ENCODE data around the gene FABP1. TPM values are rescaled to one million over a fixed set of nuclear protein-coding genes. Genes with fewer than 3 reads are reported as not detected.

The FABP1 gene
- total and polyA plus RNA-seq, 9 donors = 0.46 to 1.9 (median 0.90) TPM; not detected in 5

DNA sequence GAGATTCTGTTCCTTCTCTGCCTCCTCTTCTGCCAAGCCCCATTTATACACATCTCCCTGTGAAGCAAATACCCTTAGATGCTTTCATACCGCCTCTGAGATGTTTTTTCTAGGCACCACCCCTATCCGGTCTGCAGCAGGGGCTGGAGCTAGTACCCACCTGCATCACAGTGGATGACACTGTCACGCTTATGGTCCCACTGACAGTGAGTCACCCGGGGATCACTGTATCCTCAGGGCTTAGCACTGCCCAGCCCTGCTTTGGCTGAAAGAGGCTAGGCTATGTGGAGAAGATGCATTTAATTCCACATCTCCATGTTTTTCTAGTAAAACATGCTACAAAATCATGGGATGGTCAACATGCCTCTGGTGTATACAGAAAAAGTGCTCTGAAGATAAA, 9.9 kb downstream of the FABP1 start:
- Histone ChIP-seq H3K36me3 (no peaks in the 10 kb centered on the region), H3K27me3 (no peaks in the 10 kb centered on the region), H3K27ac (no peak overlapping the region), H3K4me1 (ENCODE audit: insufficient read depth) (no peaks in the 10 kb centered on the region), H3K4me3 (no peak overlapping the region), H3K9me3 (no peaks in the 10 kb centered on the region)
- intact Hi-C loops (cut with DNase I) = no loop called here
- WGBS, 3 donors = 80 to 82% (median 81%) methylated on average over 4 of the region's 4 CpGs
- TF ChIP-seq POLR2A (IDR thresholded peaks at IDR 0.05) = no peak
- no peak for TF ChIP-seq EP300 (IDR thresholded peaks at IDR 0.05)
- TF ChIP-seq, protein P1, sequence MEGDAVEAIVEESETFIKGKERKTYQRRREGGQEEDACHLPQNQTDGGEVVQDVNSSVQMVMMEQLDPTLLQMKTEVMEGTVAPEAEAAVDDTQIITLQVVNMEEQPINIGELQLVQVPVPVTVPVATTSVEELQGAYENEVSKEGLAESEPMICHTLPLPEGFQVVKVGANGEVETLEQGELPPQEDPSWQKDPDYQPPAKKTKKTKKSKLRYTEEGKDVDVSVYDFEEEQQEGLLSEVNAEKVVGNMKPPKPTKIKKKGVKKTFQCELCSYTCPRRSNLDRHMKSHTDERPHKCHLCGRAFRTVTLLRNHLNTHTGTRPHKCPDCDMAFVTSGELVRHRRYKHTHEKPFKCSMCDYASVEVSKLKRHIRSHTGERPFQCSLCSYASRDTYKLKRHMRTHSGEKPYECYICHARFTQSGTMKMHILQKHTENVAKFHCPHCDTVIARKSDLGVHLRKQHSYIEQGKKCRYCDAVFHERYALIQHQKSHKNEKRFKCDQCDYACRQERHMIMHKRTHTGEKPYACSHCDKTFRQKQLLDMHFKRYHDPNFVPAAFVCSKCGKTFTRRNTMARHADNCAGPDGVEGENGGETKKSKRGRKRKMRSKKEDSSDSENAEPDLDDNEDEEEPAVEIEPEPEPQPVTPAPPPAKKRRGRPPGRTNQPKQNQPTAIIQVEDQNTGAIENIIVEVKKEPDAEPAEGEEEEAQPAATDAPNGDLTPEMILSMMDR (IDR thresholded peaks at IDR 0.05) = no peak
- no peak for DNase-seq

GRCh38 chr2:88116669-88117432, 11.0 kb downstream of the FABP1 start:
- no peak for DNase-seq
- no peaks in the 10 kb centered on the region for H3K9me3 ChIP-seq
- no peaks in the 10 kb centered on the region for H3K36me3 ChIP-seq
- H3K27ac ChIP-seq = no peak overlapping the region
- TF ChIP-seq POLR2A (IDR thresholded peaks at IDR 0.05) = no peak
- TF ChIP-seq, protein P1 (IDR thresholded peaks at IDR 0.05) = no peak
- TF ChIP-seq EP300 (IDR thresholded peaks at IDR 0.05) = no peak
- no peak overlapping the region for H3K4me3 ChIP-seq
- H3K27me3 ChIP-seq = no peaks in the 10 kb centered on the region
- H3K4me1 ChIP-seq (ENCODE audit: insufficient read depth) = no peaks in the 10 kb centered on the region
- intact Hi-C loops (cut with DNase I) = no loop called here
- WGBS, 3 donors = 87 to 93% (median 90%) methylated on average over 18 of the region's 18 CpGs

DNA sequence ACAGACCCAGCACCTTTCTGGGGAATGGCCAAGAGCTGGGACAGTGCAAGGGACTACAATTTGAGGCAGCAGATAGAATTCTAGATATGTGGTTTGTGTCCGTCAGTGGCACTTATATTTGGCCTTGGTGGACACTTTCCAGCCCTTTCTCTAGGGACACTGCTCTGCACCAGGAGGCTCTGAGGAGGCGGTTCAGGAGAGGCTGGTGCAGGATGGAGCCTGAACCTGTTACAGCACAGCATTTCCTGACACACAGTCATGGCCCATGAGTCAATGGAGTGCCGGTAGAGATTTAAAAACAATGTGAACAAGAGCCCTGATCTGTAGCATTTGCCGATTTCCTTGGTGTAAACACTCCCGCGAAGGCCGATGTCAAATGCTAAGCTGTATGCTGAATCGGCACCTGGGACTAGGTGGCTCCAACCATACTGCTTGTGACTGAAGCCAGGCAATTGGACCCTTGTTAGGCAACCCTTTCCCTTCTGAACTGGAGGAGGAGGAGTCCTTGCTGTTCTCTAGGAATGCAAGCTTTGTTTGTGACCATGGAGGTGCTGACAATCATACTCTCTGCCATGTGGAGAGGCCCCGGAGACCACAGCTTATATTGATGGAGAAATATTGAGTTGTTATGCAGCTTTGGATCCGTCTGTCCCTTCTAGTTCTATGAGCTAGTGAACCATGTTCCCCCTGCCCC, 11.9 kb downstream of the FABP1 start:
- no peak for DNase-seq
- intact Hi-C loops (cut with DNase I) = no loop called here
- H3K9me3 ChIP-seq = no peaks in the 10 kb centered on the region
- no peaks in the 10 kb centered on the region for H3K4me1 ChIP-seq (ENCODE audit: insufficient read depth)
- no peak overlapping the region for H3K4me3 ChIP-seq
- no peak overlapping the region for H3K27ac ChIP-seq
- TF ChIP-seq, protein P1 (IDR thresholded peaks at IDR 0.05) = no peak
- TF ChIP-seq POLR2A (IDR thresholded peaks at IDR 0.05) = no peak
- no peak for TF ChIP-seq EP300 (IDR thresholded peaks at IDR 0.05)
- no peaks in the 10 kb centered on the region for H3K36me3 ChIP-seq
- H3K27me3 ChIP-seq = no peaks in the 10 kb centered on the region
- 77 to 88% (median 84%) methylated on average over 10 of the region's 10 CpGs for WGBS, 3 donors

- H3K27ac ChIP-seq = no peak overlapping the region
- intact Hi-C loops (cut with DNase I) = no loop called here
- no peak overlapping the region for H3K4me3 ChIP-seq
- H3K27me3 ChIP-seq = no peaks in the 10 kb centered on the region
- H3K4me1 ChIP-seq (ENCODE audit: insufficient read depth) = no peaks in the 10 kb centered on the region
- TF ChIP-seq, protein P1 (IDR thresholded peaks at IDR 0.05) = no peak
- no peak for TF ChIP-seq EP300 (IDR thresholded peaks at IDR 0.05)
- TF ChIP-seq POLR2A (IDR thresholded peaks at IDR 0.05) = no peak
- WGBS, 3 donors = 37 to 42% (median 38%) methylated on average over 5 of the region's 5 CpGs
- DNase-seq = no peak
- no peaks in the 10 kb centered on the region for H3K9me3 ChIP-seq
- no peaks in the 10 kb centered on the region for H3K36me3 ChIP-seq
These were observed 13.0 kb downstream of the FABP1 start for GRCh38 chr2:88114889-88115288.
